Mesothelial cell of epicardium (in vitro differentiated cells): ENCODE data around the gene TCTN1. TPM values are rescaled to one million over a fixed set of nuclear protein-coding genes. Genes with fewer than 3 reads are reported as not detected.
"Not testable (repeated sequence)": the region's sequence is repeated elsewhere in the genome, so short reads cannot be mapped to it uniquely, and the experiment has no call there.

Experiments
- DNase-seq, 2 experiments: peaks; one replicate each; pipeline ENCODE4 v3.0.0; 2021; ENCODE audit warnings: low spot score in 2 of 2; ENCODE audit not compliant: unreplicated experiment in 2 of 2
- H3K27ac Mint-ChIP-seq: 2 replicates; pipeline ENCODE4 v1.8.0; 2021; ENCODE audit warnings: mixed read lengths
- H3K27me3 Mint-ChIP-seq: 2 replicates; pipeline ENCODE4 v1.8.0; 2021; ENCODE audit warnings: low read depth, mixed read lengths
- H3K36me3 Mint-ChIP-seq: 2 replicates; pipeline ENCODE4 v1.8.0; 2021; ENCODE audit warnings: mixed read lengths
- H3K4me1 Mint-ChIP-seq: 2 replicates; pipeline ENCODE4 v1.8.0; 2021; ENCODE audit warnings: mixed read lengths
- H3K4me3 Mint-ChIP-seq: 2 replicates; pipeline ENCODE4 v1.8.0; 2021; ENCODE audit warnings: mild to moderate bottlenecking, moderate library complexity, mixed read lengths
- H3K9me3 Mint-ChIP-seq: 2 replicates; pipeline ENCODE4 v1.8.0; 2021; ENCODE audit warnings: mixed read lengths
- total RNA-seq: library from RNA; stranded (reverse); gene quantifications from 3 replicates; pipeline ENCODE4 v1.2.1, GENCODE V29; 2021
- TF ChIP-seq, protein P1 (sequence below): fragments of 200-600 bp; sonication (generic); IDR thresholded peaks from one replicate; pipeline ENCODE4 v1.5.0; 2021; ENCODE audit warnings: antibody characterized with exemption; ENCODE audit not compliant: unreplicated experiment

The TCTN1 gene
- total RNA-seq, result 57.7 to 64.5 TPM (median 63.4 TPM) in 3 replicates

DNA sequence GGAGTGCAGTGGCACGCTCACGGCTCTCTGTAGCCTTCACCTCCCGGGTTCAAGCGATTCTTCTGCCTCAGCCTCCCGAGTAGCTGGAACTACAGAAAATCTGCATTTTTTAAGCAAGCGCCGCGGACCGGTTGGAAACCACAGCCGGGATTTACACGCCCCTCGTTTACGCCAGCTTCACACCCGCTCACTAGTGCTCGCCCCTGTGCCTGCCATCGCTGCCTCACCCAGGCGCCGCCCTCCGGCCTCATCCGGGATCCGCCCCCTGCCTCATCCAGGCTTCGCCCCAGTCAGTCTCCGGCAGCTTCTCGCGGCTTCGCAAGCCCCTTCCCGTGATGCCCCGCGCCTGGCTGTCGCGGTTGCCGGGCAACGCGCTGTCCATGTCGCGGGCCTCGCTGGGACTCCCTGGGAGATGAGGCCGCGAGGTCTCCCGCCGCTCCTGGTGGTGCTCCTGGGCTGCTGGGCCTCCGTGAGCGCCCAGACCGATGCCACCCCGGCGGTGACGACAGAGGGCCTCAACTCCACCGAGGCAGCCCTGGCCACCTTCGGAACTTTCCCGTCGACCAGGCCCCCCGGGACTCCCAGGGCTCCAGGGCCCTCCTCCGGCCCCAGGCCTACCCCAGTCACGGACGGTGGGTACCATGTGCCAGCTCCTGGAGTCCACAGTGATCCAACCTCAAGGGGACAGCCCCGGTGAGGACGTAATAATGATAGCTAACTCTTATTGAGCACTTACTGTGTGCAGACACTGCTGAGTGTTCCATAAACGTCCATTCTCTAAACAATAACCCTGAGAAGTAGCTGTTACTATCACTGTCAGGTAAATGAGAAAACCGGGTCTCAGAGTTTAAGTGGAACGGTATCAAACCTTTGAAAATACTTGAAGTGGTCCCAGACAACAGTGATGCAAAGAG, at the start of gene TCTN1:
TCTN1 (plus strand) TSS at position 359 of the 914 bp plus-strand sequence; CDS start at position 413, 54 bp downstream.
- Mint-ChIP-seq H3K4me3 (peak within 1 kb of the TSS; percentile 77), H3K27ac (peak within 1 kb of the TSS; percentile 39), H3K27me3 (no peaks in the 10 kb centered on the region), H3K36me3 (peaks cover 6% of the 10 kb centered on the region), H3K9me3 (no peaks in the 10 kb centered on the region), H3K4me1 (peaks cover 4% of the 10 kb centered on the region)
- TF ChIP-seq, protein P1, sequence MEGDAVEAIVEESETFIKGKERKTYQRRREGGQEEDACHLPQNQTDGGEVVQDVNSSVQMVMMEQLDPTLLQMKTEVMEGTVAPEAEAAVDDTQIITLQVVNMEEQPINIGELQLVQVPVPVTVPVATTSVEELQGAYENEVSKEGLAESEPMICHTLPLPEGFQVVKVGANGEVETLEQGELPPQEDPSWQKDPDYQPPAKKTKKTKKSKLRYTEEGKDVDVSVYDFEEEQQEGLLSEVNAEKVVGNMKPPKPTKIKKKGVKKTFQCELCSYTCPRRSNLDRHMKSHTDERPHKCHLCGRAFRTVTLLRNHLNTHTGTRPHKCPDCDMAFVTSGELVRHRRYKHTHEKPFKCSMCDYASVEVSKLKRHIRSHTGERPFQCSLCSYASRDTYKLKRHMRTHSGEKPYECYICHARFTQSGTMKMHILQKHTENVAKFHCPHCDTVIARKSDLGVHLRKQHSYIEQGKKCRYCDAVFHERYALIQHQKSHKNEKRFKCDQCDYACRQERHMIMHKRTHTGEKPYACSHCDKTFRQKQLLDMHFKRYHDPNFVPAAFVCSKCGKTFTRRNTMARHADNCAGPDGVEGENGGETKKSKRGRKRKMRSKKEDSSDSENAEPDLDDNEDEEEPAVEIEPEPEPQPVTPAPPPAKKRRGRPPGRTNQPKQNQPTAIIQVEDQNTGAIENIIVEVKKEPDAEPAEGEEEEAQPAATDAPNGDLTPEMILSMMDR, result no peak
- peak; percentile 92 to 95 for DNase-seq

DNA sequence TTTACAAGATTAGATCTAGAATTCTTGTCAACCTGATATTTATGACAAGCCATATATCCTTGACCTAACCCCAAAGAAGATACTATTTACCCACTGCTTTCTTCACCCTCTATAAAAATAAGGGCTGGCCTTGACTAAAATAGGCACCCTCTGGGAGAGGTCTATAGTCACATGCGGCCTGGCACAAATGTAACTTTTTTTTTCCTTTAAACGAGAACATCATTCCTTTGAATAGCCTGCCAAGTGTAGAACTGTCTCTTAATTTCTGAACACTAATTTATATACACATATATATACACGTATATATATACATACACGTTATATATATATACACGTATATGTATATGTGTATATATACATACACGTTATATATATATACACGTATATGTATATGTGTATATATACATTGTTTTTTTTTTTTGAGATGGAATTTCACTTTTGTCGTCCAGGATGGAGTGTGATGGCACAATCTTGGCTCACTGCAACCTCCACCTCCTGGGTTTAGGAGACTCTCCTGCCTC, 49.4 kb upstream of the TCTN1 start:
- Mint-ChIP-seq H3K4me1 (peaks cover 30% of the 10 kb centered on the region), H3K27ac (no peak overlapping the region), H3K4me3 (no peak overlapping the region), H3K27me3 (no peaks in the 10 kb centered on the region), H3K36me3 (peaks cover 3% of the 10 kb centered on the region), H3K9me3 (peaks cover 3% of the 10 kb centered on the region)
- no peak for DNase-seq
- TF ChIP-seq, protein P1, result no peak

DNA sequence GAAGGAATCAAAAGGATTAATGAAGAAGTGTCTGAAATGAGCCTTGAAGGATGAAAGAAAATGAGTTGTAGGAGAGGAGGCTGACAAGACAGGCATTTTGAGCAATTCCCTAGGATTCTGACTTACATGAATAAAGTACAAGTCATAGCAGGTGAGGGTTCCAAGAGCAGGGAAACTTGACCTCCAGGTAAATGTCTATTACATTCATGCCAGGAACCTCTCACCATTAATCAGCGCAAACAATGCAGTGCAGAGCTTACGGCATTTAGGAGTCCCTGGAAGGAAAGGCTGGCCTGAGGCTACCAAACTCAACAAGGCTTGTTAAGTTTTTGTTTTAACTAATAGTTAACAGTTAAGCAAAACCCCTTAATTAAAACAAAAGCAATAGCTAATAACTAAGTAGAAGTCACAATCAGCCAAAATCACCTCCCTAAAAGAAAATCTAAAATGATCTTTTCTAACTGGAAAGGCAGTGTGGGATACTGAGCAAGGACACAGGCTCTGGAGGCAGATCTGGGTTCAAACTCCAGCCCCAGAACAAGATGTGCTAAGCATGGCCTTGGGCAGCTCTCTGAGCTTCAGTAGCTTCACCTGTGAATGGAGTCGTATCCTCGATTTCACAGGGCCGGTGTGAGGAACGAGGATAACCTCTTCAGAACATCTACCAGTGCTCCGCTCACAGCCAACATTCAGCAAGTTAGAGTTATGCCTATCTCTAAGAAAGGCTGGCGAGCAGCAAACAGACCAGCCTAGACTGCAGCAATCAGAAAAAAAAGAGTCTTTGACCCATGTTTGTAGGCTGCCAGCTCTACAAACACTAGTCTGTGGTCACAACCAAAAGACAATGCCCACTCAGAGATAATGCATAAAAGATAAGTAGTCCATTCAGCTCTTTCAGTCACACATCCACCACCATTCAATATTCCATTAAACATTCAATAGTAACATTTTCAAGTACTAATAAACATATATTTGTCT, 47.7 kb upstream of the TCTN1 start:
- TF ChIP-seq, protein P1, result no peak
- DNase-seq, result no peak
- Mint-ChIP-seq H3K4me1 (peaks cover 26% of the 10 kb centered on the region), H3K36me3 (peaks cover 10% of the 10 kb centered on the region), H3K27me3 (no peaks in the 10 kb centered on the region), H3K9me3 (peaks cover 7% of the 10 kb centered on the region), H3K27ac (peak overlapping the region; percentile 43), H3K4me3 (no peak overlapping the region)

DNA sequence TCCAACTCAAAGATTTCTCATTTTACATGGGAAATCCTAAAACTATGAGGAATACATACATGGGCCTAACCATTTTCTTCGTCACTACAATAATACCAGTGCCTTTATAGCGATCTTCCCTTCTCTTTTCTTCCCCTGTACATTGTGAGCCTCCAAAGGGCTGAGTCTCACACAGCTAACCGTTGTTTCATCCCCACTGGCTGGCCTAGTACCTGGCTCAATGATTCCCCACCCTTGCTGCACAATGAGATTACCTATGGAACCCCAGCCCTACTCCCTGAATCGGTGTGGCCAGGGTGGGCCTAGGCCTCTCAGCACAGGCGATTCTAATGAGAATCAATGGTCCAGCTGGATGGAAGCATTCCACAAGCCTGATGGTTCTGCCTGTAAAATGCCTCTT, 46.9 kb upstream of the TCTN1 start:
- Mint-ChIP-seq H3K27ac (no peak overlapping the region), H3K27me3 (no peaks in the 10 kb centered on the region), H3K36me3 (peaks cover 16% of the 10 kb centered on the region), H3K9me3 (peaks cover 14% of the 10 kb centered on the region), H3K4me1 (peaks cover 26% of the 10 kb centered on the region), H3K4me3 (no peak overlapping the region)
- no peak for DNase-seq
- TF ChIP-seq, protein P1, result no peak

DNA sequence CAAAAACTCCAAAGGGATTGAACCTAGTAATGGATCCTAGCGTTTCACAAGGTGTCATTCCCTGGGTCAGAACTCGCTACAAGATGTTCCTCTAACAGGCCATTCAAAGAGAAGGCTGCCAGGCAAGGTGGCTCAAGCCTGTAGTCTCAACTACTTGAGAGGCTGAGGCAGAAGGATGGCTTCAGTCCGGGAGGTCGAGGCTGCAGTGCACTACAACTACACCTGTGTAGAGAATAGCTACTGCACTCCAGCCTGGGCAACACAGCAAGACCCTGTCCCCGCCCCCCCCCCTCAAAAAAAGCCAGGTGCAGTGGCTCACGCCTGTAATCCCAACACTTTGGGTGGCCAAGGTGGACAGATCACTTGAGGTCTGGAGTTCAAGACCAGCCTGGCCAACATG, 45.2 kb upstream of the TCTN1 start:
- TF ChIP-seq, protein P1, result no peak
- Mint-ChIP-seq H3K9me3 (peaks cover 18% of the 10 kb centered on the region), H3K27ac (no peak overlapping the region), H3K36me3 (peaks cover 24% of the 10 kb centered on the region), H3K27me3 (no peaks in the 10 kb centered on the region), H3K4me1 (peaks cover 24% of the 10 kb centered on the region), H3K4me3 (no peak overlapping the region)
- no peak for DNase-seq

DNA sequence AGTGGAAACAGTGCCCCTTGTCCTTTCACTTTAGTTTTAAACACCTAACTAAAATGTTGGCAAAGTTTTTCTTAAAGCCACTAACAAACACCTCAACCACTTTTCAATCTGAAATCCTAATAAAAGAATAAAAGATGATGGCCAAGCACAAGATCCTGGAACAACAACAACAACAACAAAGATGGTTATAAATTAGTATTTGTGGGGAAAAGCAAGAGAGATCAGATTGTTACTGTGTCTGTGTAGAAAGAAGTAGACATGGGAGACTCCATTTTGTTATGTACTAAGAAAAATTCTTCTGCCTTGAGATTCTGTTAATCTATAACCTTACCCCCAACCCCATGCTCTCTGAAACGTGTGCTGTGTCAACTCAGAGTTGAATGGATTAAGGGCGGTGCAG, 44.1 kb upstream of the TCTN1 start:
- DNase-seq, H3K4me3 Mint-ChIP-seq, H3K27me3 Mint-ChIP-seq, H3K27ac Mint-ChIP-seq: not testable (repeated sequence)
- Mint-ChIP-seq H3K36me3 (peaks cover 24% of the 10 kb centered on the region), H3K4me1 (peaks cover 17% of the 10 kb centered on the region), H3K9me3 (peaks cover 18% of the 10 kb centered on the region)

DNA sequence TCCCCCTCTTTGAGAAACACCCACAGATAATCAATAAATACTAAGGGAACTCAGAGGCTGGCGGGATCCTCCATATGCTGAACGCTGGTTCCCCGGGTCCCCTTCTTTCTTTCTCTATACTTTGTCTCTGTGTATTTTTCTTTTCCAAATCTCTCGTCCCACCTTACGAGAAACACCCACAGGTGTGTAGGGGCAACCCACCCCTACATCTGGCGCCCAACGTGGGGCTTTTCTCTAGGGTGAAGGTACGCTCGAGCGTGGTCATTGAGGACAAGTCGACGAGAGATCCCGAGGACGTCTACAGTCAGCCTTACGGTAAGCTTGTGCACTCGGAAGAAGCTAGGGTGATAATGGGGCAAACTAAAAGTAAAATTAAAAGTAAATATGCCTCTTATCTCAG, 43.1 kb upstream of the TCTN1 start:
- not testable (repeated sequence) for H3K27ac Mint-ChIP-seq, H3K27me3 Mint-ChIP-seq, H3K4me3 Mint-ChIP-seq, DNase-seq
- H3K9me3 Mint-ChIP-seq, result peaks cover 18% of the 10 kb centered on the region
- H3K36me3 Mint-ChIP-seq, result peaks cover 24% of the 10 kb centered on the region
- H3K4me1 Mint-ChIP-seq, result peaks cover 12% of the 10 kb centered on the region
